MM.1S (cell line): ENCODE measurements around the gene PRSS38.

Source experiments
- EZH2phosphoT487 ChIP-seq: fragments of 300-600 bp; sonication (generic); IDR thresholded peaks from 2 replicates; pipeline ENCODE4 v1.6.1; 2018; ENCODE audit warnings: antibody characterized with exemption, low read length
- TF ChIP-seq, protein P1 (sequence below): fragments of 300-600 bp; sonication (generic); IDR thresholded peaks from 2 replicates; pipeline ENCODE4 v1.5.1; 2016; ENCODE audit warnings: antibody characterized with exemption, low read length, mixed read lengths

DNA sequence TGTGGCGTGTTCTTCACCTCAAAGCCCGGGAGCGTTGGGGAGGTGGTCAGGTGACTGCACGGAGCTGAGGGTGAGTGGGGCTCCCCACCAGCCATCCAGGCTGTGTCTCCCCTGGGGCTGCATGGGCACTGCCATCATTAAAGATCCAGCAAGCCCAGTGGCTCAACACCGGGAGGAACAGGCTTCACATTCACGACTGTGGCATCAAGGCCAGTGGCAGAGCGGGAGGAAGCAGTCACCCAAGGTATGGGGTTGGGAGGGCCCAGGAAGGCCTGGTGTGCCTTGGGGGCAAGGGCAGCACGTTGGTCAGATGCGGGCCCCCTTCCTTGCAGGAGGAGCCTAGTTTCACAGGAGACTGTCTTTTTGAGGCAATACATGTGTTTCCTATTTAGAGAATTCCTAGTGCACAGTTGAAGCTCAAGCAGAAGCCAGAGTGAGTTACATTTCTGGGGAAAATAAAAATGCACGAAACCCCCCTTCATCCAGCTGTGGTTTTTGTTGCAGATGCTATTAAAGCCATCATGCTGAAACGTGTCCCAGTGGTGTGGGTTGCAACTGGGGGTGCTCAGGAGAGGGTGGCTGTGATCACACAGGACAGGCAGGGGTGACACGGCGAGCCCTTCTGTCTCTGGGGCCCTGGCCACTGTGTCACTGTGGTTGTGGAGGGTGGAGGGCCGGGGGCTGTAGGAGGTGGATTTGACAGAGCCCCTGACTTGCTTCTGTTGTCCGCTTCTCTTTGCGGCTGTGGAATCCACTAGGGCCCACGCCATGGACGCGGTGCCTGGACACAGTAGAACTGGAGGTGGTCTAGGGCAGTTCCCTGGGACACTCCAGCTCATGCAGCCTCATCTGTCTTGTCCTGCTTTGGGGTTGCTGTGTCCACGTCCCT lies 46.2 kb upstream of the PRSS38 start:
- TF ChIP-seq, protein P1, sequence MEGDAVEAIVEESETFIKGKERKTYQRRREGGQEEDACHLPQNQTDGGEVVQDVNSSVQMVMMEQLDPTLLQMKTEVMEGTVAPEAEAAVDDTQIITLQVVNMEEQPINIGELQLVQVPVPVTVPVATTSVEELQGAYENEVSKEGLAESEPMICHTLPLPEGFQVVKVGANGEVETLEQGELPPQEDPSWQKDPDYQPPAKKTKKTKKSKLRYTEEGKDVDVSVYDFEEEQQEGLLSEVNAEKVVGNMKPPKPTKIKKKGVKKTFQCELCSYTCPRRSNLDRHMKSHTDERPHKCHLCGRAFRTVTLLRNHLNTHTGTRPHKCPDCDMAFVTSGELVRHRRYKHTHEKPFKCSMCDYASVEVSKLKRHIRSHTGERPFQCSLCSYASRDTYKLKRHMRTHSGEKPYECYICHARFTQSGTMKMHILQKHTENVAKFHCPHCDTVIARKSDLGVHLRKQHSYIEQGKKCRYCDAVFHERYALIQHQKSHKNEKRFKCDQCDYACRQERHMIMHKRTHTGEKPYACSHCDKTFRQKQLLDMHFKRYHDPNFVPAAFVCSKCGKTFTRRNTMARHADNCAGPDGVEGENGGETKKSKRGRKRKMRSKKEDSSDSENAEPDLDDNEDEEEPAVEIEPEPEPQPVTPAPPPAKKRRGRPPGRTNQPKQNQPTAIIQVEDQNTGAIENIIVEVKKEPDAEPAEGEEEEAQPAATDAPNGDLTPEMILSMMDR: no peak
- no peak for TF ChIP-seq EZH2phosphoT487
